Transverse colon (tissue), 4 donors: Measurements from ENCODE around the gene CLOCK.

ENCODE experiments used
- EP300 ChIP-seq: sonication (generic); formaldehyde crosslinking; IDR thresholded peaks from one replicate; pipeline ENCODE4 v1.6.1; 2017; ENCODE audit warnings: antibody characterized with exemption, low read depth
- POLR2A ChIP-seq: fragments of 450-650 bp; IDR thresholded peaks from one replicate; pipeline ENCODE4 v1.6.1; 2016; ENCODE audit warnings: antibody characterized with exemption, mild to moderate bottlenecking, moderate library complexity
- POLR2AphosphoS5 ChIP-seq, 3 donors: sonication (generic); formaldehyde crosslinking; IDR thresholded peaks; one replicate each; pipeline ENCODE4 v1.6.1; 2016; ENCODE audit warnings: antibody characterized with exemption in 3 of 3
- TF ChIP-seq, protein P1 (sequence below), 5 experiments: fragments of 200-600 bp in 3 of 5; fragments of 450-650 bp in 2 of 5; sonication (generic) in 3 of 5; IDR thresholded peaks; 1 replicate in 2 of 5; 2 replicates in 3 of 5; pipeline ENCODE4 v1.5.1; 2016 to 2017; ENCODE audit warnings: antibody characterized with exemption in 5 of 5, inconsistent platforms in 3 of 5, mild to moderate bottlenecking in 2 of 5, moderate library complexity in 1 of 5

DNA sequence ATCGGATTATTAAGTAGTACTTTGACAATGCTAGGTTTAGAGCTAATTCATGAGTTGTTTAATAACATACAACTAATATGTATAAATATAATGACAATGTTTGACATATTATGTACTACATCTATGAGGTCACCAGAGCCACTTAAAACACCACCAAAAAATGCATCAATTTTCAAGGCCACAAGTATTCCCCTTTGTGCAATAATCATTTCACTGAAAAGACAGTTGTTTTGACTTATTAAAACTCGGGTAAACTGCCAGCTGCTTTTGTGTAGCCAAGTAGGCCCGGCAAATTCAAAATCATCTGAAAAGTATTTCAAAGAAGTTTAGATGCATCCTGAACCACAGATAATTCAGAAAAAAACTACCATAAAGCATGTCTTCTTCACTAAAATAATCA, 48.7 kb downstream of the CLOCK start:
- TF ChIP-seq POLR2AphosphoS5 (IDR thresholded peaks at IDR 0.05) (no peak), POLR2A (no peak), EP300 (no peak)
- TF ChIP-seq, protein P1, sequence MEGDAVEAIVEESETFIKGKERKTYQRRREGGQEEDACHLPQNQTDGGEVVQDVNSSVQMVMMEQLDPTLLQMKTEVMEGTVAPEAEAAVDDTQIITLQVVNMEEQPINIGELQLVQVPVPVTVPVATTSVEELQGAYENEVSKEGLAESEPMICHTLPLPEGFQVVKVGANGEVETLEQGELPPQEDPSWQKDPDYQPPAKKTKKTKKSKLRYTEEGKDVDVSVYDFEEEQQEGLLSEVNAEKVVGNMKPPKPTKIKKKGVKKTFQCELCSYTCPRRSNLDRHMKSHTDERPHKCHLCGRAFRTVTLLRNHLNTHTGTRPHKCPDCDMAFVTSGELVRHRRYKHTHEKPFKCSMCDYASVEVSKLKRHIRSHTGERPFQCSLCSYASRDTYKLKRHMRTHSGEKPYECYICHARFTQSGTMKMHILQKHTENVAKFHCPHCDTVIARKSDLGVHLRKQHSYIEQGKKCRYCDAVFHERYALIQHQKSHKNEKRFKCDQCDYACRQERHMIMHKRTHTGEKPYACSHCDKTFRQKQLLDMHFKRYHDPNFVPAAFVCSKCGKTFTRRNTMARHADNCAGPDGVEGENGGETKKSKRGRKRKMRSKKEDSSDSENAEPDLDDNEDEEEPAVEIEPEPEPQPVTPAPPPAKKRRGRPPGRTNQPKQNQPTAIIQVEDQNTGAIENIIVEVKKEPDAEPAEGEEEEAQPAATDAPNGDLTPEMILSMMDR (IDR thresholded peaks at IDR 0.05), result no peak
